AG20443 (cell line): ENCODE data around the gene R3HDM4.
"Not testable (repeated sequence)": the region's sequence is repeated elsewhere in the genome, so short reads cannot be mapped to it uniquely, and the experiment has no call there.

Experiments
- DNase-seq: peaks from one replicate; pipeline ENCODE4 v3.0.0; 2012; ENCODE audit warnings: low spot score, mixed read lengths

The R3HDM4 gene

DNA sequence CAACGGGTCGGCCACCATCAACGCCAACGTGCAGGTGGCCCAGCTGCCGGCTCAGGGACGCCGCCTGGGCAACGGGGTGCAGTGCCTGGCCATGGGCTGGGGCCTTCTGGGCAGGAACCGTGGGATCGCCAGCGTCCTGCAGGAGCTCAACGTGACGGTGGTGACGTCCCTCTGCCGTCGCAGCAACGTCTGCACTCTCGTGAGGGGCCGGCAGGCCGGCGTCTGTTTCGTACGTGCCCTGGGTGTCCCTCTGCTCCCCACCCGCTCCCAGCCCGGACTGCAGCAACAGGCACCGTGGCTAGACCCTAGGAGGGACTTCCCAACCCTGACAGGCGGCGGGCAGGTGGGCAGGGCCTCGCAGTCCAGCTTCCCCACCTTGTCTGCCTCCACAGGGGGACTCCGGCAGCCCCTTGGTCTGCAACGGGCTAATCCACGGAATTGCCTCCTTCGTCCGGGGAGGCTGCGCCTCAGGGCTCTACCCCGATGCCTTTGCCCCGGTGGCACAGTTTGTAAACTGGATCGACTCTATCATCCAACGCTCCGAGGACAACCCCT lies 57.4 kb downstream of the R3HDM4 start:
- DNase-seq: no peak

DNA sequence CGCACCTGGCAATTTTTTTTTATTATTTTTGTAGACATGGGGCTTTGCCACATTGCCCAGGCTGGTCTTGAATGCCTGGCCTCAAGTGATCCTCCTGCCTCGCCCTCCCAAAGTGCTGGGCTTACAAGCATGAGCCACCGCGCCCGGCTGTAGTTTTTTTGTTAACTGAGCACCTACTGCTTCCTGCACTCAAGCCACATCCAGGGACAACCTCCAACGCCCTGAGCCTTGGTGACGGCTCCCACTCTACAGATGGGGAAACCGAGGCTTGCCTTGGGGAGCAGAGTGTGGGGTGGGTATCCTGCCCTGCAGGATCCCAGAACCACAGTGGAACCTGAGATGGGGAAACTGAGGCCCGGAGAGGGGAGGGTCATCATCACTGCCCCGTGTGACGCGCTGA lies 57.9 kb downstream of the R3HDM4 start:
- no peak for DNase-seq

DNA sequence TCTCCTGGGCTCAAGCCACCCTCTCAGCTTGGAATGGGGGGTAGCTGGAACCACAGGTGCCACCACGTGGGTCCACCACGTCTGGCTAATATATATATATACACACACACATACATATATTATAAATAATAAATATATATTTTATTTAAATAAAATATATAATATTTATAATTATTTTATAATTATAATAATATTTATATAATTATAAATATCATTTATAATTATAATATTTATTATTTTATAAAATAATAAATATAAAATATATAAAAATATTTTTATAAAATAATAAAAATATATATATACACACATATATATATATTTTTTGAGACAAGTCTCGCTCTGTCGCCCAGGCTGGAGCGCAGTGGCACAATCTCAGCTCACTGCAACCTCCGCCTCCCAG lies 58.5 kb downstream of the R3HDM4 start:
- DNase-seq: no peak

DNA sequence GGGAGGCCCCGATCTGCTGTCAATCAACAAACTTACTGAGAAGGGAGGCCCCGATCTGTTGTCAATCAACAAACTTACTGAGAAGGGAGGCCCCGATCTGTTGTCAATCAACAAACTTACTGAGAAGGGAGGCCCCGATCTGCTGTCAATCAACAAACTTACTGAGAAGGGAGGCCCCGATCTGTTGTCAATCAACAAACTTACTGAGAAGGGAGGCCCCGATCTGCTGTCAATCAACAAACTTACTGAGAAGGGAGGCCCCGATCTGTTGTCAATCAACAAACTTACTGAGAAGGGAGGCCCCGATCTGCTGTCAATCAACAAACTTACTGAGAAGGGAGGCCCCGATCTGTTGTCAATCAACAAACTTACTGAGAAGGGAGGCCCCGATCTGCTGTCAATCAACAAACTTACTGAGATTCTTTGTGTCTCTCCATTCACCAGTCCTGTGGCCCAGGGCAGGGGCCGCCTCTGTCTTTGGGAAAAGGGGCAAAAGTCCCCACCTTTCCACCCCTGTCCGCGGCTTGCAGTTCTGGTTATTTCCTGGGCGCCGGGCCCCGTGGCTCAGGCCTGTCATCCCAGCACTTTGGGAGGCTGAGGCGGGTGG lies 59.3 kb downstream of the R3HDM4 start:
- DNase-seq: not testable (repeated sequence)

DNA sequence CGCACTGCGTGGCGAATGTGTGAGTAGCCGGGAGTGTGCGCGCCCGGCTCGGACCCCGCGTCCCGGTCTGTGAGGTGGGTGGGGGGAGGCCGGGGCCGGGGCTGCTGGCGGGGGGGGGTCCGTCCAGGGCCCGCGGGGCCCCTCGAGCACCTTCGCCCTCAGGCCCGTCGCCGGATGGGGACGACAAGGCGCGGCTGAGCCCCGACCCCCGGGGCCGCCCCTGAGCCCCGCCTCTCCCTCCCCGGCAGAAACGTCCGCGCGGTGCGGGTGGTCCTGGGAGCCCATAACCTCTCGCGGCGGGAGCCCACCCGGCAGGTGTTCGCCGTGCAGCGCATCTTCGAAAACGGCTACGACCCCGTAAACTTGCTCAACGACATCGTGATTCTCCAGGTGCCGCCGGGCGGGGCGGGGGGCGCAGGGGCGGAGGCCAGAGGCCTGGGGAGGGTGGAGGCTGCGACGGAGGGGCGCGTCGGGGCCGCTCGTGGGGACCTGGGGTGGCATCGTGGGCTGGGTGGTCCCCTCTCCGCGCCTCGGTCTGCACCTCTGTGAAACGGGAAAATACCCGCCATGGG lies 59.9 kb downstream of the R3HDM4 start:
- DNase-seq: no peak

DNA sequence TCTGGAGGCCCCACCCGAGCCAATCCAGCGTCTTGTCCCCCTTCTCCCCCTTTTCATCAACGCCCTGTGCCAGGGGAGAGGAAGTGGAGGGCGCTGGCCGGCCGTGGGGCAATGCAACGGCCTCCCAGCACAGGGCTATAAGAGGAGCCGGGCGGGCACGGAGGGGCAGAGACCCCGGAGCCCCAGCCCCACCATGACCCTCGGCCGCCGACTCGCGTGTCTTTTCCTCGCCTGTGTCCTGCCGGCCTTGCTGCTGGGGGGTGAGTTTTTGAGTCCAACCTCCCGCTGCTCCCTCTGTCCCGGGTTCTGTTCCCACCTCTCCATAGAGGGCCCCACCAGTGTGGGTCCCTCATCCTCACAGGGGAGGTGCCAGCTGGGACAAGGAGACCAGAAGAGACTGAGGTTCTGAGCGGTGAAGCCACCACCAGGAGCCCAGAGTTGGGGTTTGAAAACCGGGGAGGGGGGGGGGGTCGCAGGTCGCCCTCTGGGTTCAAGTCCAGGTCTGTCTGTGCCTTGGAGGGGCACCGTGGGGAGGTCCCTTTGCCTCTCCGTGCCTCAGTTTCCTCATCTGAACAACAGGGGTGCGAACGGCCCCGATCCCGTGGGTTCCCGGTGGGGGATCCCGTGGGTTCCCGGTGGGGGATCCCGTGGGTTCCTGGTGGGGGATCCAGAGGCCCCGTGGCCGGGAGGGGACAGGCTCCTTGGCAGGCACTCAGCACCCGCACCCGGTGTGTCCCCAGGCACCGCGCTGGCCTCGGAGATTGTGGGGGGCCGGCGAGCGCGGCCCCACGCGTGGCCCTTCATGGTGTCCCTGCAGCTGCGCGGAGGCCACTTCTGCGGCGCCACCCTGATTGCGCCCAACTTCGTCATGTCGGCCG lies 60.6 kb downstream of the R3HDM4 start, which contains the start of gene ELANE:
ELANE (plus strand) TSS at position 168 of the 878 bp plus-strand sequence; CDS start at position 194, 26 bp downstream.
- no peak for DNase-seq

DNA sequence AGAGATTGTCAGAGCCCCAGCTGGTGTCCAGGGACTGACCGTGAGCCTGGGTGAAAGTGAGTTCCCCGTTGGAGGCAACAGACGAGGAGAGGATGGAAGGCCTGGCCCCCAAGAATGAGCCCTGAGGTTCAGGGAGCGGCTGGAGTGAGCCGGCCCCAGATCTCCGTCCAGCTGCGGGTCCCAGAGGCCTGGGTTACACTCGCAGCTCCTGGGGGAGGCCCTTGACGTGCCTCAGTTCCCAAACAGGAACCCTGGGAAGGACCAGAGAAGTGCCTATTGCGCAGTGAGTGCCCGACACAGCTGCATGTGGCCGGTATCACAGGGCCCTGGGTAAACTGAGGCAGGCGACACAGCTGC lies 62.1 kb downstream of the R3HDM4 start:
- DNase-seq: no peak

DNA sequence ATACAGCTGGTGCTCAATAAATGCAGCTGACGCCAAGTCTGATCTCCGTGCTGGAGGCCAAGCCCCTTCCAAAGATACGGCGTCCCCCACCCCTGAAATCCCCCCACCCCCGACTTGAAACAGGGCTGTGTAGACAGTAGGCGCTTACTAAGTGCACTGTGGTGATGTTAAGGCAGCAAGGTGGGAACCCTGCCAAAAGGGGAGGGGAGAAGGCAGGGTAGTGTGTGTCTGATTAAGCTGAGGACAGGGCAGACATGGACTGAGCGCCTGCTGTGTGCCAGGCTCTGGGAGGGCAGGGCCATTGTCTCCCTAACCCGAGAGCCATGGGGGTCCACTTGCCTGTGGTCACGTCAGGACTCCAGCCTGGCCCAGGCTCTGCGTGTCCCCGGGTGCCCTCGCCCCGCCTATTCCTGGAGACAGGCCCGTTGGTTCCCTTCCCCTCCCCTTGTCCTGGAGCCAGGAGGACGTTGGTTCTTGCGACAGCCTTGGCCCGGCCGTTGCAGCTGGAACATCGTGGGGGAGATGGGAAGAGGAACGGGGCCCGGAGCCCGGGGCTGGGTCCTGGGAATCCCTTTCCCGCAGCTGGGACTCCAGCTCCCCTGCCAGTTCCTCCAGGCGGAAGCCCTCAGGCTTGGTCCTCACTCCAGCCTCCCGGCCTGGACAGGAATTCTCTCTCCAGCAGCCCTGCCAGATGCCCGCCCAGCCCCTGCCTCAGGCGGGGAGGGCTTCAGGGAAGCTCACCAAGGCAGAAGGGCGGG lies 62.6 kb downstream of the R3HDM4 start:
- DNase-seq: peak; percentile 95

DNA sequence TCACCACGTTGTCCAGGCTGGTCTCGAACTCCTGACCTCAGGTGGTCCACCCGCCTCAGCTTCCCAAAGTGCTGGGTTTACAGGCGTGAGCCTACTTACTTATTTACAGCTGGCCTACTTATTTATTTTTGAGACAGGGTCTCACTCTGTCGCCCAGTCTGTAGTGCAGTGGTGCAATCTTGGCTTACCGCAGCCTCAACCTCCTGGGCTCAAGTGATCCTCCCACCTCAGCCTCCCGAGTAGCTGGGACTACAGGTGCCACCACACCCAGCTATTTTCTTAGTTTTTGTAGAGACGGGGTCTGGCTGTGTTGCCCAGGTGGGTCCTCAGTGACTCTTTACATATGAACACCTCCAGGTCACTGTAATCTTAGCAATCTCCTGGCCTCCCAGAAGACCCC lies 63.8 kb downstream of the R3HDM4 start:
- DNase-seq: not testable (repeated sequence)

DNA sequence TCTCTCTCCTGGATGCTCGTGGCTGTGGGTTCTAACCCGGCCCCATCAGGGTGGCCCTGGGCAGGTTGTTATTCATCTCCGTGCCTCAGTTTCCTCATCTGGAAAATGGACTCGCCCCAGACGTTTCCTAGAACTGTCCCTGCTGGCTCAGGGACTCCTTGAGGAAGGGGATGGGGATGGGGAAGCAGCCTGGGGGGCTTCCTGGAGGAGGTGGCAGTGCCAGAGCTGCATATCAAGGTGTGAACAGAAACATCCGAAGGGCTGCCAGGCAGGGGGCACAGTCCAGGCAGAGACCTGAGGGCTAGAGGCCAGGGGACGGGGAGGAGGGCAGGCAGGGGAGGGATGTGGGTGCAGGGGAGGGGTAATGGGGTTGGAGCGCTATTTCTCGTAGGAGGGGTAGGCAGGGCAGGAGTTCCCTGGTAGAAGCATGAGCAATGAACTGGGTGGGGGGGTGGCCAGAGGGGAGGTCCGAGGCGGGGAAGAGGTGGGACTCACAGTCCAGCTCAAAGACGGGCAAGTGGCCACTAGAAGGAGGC lies 64.6 kb downstream of the R3HDM4 start:
- DNase-seq: no peak
